Central memory CD4-positive, alpha-beta T cell (primary cell): Measurements from ENCODE around the gene TGM2.
"Not testable (repeated sequence)": the region's sequence is repeated elsewhere in the genome, so short reads cannot be mapped to it uniquely, and the experiment has no call there.

Source experiments
- DNase-seq: peaks from one replicate; pipeline ENCODE4 v3.0.0; 2022

TGM2 gene

GRCh38 chr20:38112930-38113294, 52.2 kb downstream of the TGM2 start:
- DNase-seq = no peak

DNA sequence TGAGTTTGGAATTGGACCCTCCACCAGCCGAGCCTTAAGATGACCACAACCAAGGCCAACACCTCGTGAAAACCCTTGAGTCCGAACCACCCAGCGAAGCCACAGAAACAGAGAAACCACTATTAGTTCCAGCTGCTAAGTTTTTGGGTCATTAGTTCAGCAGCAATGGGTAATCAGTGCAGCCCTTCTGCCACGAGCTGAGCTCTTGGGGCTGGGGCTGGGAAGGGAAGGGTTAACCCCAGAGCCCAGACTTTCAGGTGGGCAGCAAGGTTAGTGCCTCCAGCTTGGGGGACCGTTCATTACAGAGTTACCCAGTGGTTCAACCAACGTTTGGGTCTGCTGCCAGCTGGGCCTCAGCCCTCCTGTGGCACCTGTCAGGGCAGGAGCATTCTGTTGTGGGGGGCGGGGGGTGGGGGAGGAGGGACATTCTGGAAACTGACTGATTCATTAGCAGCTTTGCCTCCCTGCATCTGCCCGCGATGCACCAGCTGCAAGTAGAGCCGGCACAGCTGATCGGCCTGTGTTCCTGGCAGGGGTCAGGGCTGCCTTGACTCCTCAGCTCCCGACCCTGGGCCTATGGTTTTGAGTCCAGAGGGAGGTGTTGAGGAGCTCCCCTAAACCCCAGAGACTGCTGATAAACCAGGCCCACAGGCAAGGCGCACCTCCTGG, 52.7 kb downstream of the TGM2 start:
- DNase-seq = no peak

- no peak for DNase-seq
Measured at GRCh38 chr20:38111366-38112232, 53.5 kb downstream of the TGM2 start.

DNA sequence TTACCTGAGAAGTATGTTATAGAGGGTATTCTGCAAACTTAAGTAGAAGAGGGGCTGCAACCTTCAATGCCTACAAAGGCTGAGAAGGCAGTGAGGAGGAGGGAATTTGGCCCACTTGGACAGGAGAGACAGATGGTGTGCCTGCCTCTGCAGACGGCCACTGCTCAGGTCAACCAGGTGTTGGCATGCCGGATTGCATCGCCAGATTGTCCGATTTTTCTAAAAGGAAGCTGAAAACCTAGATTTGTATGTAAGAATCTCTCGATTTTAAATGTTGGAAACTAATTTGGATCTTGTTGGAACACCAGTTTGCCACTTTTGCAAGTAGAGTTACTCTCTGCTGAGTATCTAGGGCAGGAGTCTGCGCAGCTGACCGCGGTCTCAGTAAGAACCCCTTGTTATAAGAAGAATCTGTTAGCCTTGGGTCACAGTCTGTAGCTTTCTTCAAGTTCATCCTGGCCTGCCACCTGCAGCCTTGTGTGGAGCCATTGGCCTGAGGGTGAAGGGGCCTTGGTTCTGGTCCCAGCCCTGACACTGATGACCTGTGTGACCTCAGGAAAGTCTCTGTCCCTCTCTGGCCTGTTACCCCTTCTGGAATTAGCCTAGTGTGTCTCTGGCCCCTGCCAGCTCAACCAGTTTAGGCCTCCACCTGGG, 54.4 kb downstream of the TGM2 start:
- DNase-seq = no peak

- no peak for DNase-seq
Measured at GRCh38 chr20:38109591-38110524, 55.2 kb downstream of the TGM2 start.

- DNase-seq = no peak
Measured at GRCh38 chr20:38108986-38109541, 56.0 kb downstream of the TGM2 start.

- DNase-seq = no peak
Measured at GRCh38 chr20:38108438-38108985, 56.6 kb downstream of the TGM2 start.

DNA sequence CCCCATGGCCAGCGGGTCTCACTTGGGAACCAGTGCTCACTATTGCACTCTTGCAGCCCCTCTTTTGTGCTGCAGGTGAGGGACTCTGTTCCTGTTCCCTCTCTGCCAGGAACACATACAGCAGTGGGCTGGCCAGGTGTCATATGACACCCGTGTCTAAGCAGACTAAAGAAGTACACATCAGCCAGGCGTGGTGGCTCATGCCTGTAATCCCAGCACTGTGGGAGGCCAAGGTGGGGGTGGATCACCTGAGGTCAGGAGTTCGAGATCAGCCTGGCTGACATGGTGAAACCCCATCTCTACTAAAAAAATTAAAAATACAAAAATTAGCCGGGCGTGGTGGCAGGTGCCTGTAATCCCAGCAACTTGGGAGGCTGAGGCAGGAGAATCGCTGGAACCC, 57.2 kb downstream of the TGM2 start:
- not testable (repeated sequence) for DNase-seq

DNA sequence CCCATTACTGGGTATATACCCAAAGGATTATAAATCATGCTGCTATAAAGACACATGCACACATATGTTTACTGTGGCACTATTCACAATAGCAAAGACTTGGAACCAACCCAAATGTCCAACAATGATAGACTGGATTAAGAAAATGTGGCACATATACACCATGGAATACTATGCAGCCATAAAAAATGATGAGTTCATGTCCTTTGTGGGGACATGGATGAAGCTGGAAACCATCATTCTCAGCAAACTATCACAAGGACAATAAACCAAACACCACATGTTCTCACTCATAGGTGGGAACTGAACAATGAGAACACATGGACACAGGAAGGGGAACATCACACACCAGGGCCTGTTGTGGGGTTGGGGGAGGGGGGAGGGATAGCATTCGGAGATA, 57.7 kb downstream of the TGM2 start:
- DNase-seq = not testable (repeated sequence)

DNA sequence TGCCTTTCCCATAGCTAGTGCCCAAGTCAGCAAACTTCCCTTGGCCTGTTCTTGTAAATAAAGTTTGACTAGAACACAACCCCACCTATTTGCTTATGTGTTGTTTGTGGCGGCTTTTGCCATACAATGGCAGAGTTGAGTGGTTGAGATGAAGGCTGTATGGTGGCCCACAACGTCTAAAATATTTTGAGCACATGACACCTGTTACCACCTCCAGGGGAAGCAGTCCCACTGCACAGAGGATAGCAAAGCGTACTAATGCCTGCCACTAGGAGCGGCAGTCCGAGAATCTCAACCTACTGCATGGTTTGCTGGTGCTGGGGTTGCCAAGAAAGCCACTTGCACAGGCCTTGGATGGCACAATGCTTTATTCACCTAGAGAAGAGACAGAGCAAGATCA, 58.6 kb downstream of the TGM2 start:
- no peak for DNase-seq

DNA sequence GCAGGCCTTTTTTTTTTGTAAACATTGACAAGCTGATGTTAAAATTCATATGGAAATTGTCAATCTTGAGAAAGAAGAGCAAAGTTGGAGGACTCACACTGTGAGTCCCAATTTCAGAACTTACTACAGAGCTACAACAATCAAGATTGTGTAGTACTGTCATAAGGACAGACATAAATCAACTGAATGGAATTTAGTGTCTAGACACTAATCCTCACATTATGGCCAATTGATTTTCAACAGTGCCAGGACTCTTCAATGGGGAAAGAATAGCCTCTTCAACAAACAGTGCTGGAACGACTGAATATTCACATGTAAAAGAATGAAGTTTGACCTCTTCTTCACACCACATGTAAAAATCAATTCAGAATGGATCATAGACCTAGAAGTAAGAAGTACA, 60.8 kb downstream of the TGM2 start:
- DNase-seq = no peak

GRCh38 chr20:38102206-38102605, 62.9 kb downstream of the TGM2 start:
- DNase-seq = not testable (repeated sequence)

GRCh38 chr20:38098952-38099351, 66.1 kb downstream of the TGM2 start:
- DNase-seq = no peak

GRCh38 chr20:38095017-38095686, 69.9 kb downstream of the TGM2 start:
- DNase-seq = no peak

DNA sequence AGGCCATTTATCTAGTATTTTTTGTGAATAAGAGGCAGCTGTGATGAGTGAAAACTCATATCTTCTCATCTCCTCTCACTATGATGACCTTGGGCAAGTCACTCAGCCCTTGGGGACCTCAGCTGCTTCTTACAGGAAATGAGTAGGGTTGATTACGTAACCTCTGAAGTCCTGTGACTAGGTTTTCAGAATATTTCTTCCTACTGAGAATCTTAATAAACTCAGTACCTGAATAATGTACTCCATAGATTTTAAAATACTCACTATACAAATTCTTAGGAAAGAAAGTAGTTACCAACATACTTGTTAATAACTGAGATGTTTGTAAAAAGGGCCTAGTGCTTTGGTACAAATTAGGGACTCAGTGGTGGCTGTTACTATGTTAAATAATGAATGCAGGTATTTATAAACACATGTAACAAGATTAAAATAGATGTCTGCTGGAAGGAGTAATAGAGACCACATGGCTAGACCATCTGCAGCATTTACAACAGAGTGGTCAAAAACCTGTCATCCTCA, 70.6 kb downstream of the TGM2 start:
- peak; percentile 14 for DNase-seq

GRCh38 chr20:38093641-38094077, 71.4 kb downstream of the TGM2 start:
- no peak for DNase-seq

DNA sequence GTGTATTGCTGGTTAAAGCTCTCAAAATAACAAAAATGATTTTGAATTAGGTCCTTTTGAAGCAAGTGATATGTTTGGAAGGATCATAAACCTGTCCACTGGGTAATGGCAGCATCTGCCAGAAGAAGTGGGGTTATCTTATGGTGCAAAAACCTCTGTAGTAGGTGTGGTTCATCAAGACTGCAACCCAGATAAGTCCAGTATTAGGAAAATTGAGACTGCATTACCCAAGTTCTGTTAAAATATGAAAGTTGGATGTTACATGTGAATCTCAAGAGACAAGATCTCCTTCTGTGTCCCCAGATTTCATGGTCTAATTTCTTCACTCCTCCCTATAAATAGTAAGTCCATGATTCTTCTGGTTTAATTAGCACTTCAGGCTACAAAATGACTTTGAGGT, 72.2 kb downstream of the TGM2 start:
- DNase-seq = no peak

DNA sequence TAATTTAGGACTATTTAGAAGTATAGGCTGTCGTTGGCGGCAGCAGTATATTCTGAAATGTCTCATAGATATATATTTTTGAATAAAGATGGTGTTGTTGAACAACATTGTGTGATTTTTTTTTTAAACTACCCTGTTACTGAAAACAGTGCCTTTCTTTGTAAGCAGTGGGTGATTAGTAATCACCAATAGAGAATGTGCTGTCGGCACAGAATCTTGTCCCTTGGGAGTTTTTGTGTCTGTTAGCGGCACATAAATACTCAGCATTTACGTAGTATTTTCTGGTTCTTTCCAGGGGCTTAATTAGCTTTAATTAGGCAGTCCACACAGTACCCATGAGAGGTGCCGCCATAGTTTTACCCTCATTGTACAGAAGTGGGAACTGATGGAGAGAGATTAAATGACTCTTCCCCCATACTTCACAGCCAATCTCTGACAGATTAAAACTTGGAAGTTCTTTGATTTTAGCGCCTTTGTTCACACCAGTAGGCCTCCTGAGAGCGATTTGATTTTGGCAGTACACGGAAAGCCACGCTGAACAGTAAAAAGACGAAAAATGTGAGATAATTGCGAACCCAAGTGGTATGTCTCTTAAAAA, 72.7 kb downstream of the TGM2 start:
- DNase-seq = no peak

DNA sequence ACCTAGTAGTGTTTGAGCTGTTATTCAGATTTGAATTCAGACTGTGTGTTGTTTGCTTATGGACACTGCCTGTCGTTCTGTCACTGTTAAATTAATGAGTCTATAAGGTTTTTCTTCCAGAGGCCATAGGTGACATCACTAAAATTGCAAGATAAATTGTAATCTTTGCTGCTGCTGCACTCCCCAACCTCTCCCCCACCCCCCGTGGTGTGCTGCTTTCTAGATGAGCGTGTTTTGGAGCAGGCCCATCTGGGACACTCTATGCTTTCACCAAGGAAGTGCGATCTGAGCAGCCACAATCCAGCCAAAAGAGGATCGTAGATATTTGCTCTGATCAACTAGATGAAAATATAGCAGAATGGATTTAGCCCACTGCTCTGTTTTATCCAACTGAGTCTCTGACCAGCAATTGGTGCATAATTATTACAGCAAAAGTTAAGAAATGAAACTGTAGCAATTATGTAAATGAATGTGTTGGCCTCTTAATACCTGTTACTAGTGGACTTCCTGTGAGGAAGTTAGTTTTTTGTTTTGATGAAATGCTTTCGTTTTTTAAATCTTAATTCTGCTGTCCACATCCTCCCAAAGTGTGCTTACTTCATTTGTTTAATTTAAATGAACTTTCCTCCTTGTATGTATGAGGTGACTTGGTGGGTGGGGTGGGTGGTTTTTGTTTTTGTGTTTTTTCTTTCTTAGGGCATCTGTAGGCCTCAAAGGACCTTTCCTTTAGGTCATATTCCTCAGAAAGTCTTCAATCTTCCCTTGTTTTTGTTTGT, 73.4 kb downstream of the TGM2 start:
- no peak for DNase-seq

DNA sequence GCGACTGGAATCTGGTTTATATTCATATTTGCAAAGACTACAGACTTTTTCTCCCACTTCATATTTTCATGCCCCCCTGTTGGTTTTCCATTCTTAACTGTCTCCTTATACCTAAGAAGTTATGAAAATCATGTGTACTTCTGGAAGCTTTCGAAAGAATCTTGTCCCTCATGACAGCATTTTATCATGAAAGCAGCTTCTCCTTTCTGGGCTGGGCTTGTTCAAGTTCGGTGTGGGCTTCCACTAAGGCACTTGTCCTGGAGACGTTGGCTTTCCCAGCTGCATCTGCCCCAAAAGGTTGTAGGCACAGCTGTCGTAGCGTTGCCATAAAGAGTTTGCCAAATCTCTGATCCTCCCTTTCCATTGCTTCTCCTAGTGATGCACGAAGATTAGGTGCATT, 75.0 kb downstream of the TGM2 start:
- DNase-seq = no peak
